B cell (primary cell): Measurements from ENCODE around the gene HACD1.

Experiments used
- CTCF ChIP-seq: fragments of 200-600 bp; IDR thresholded peaks from one replicate; pipeline ENCODE4 v1.8.0; 2022; ENCODE audit warnings: antibody characterized with exemption, mild to moderate bottlenecking
- EZH2 ChIP-seq: IDR thresholded peaks from 2 replicates; pipeline ENCODE4 v1.6.1; 2012; ENCODE audit warnings: borderline replicate concordance, low read depth, mild to moderate bottlenecking, moderate library complexity, low read length; ENCODE audit not compliant: insufficient read depth, poor library complexity, severe bottlenecking

- no peak for TF ChIP-seq CTCF
- no peak for TF ChIP-seq EZH2
These were observed 70.1 kb downstream of the HACD1 start for GRCh38 chr10:17547060-17547459.
